ENCODE data around the gene LMO1. TPM values are rescaled to one million over a fixed set of nuclear protein-coding genes. Genes with fewer than 3 reads are reported as not detected.

LMO1 gene
- total and polyA plus RNA-seq, 2 experiments from 2014 or later, result 0.33 TPM; not detected in 1

DNA sequence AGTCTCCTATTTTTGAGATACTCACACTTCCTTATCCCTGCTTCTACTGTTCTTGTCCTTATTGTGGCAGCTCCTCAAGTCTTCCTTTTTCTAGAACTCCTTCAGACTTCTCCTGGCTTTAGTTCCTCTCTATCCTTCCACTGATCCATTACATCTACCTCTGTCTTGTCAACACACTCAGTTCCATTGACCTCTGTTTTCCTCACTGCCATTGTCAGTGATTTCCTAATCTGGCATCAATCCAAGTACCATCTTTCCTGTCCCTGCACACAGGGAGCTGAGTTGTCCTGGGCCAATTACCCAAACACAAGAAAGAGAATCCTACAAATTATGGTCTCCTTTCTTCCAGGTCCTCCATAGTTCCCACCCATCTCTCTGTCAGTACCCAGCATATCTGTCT lies 66.9 kb downstream of the LMO1 start:
- no peaks in the 10 kb centered on the region for H3K9me3 ChIP-seq (ENCODE audit: low read depth)
- peaks cover 32% of the 10 kb centered on the region for H3K27me3 ChIP-seq
- TF ChIP-seq EZH2phosphoT487 (IDR thresholded peaks at IDR 0.05; ENCODE audit: low read depth, severe bottlenecking, unreplicated experiment), result no peak
- TF ChIP-seq, protein P1, sequence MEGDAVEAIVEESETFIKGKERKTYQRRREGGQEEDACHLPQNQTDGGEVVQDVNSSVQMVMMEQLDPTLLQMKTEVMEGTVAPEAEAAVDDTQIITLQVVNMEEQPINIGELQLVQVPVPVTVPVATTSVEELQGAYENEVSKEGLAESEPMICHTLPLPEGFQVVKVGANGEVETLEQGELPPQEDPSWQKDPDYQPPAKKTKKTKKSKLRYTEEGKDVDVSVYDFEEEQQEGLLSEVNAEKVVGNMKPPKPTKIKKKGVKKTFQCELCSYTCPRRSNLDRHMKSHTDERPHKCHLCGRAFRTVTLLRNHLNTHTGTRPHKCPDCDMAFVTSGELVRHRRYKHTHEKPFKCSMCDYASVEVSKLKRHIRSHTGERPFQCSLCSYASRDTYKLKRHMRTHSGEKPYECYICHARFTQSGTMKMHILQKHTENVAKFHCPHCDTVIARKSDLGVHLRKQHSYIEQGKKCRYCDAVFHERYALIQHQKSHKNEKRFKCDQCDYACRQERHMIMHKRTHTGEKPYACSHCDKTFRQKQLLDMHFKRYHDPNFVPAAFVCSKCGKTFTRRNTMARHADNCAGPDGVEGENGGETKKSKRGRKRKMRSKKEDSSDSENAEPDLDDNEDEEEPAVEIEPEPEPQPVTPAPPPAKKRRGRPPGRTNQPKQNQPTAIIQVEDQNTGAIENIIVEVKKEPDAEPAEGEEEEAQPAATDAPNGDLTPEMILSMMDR (IDR thresholded peaks at IDR 0.05; ENCODE audit: poor library complexity), result no peak

DNA sequence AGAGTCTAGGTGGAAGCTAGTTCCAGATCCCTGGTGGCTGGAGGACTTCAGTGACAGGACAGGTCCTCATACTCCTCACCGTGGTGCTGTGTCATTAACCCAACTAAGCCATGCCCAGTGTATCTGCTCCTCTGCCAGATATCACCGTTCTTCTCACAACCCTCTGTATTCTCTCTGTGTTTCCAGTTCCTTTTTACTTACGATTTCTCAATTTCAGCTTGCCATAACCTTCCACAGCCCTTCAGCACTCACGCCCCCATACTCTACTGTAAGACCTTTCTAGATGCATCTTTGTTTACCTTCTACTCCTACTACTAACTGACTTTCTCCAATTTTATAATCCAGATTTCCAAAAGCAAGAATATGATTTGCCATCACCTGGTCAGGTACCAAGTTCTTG lies 68.7 kb downstream of the LMO1 start:
- DNase-seq (ENCODE audit: low spot score), result no peak
- H3K27ac ChIP-seq, result no peak overlapping the region
- TF ChIP-seq EZH2phosphoT487 (IDR thresholded peaks at IDR 0.05; ENCODE audit: low read depth, severe bottlenecking, unreplicated experiment) (no peak), EZH2 (IDR thresholded peaks at IDR 0.05; ENCODE audit: borderline replicate concordance) (no peak)
- TF ChIP-seq, protein P1 (IDR thresholded peaks at IDR 0.05; ENCODE audit: poor library complexity), result no peak
- no peak overlapping the region for H3K4me2 ChIP-seq
- H3K36me3 ChIP-seq (replicated peaks; ENCODE audit: insufficient read depth, low read depth), result no peaks in the 10 kb centered on the region
- no peaks in the 10 kb centered on the region for H3K9me2 ChIP-seq (replicated peaks; ENCODE audit: insufficient read depth)
- H4K20me1 ChIP-seq (ENCODE audit: insufficient read depth, poor library complexity, severe bottlenecking), result no peaks in the 10 kb centered on the region
- H3K9me3 ChIP-seq (ENCODE audit: low read depth), result no peaks in the 10 kb centered on the region
- peaks cover 31% of the 10 kb centered on the region for H3K27me3 ChIP-seq
- no peak overlapping the region for H3K4me3 ChIP-seq
- no peak overlapping the region for H2AFZ ChIP-seq
- H3K4me1 ChIP-seq (ENCODE audit: insufficient read depth), result no peaks in the 10 kb centered on the region
- WGBS (ENCODE audit: low lambda C conversion rate, missing lambda C conversion rate), result 88% methylated on average over 4 of the region's 4 CpGs
- no peaks in the 10 kb centered on the region for H3K79me2 ChIP-seq

More for the DNA sequence above, 66.9 kb downstream of the LMO1 start:
- H2AFZ ChIP-seq, result no peak overlapping the region
- H3K9me2 ChIP-seq (replicated peaks; ENCODE audit: insufficient read depth), result no peaks in the 10 kb centered on the region
- H3K4me3 ChIP-seq, result no peak overlapping the region
- no peaks in the 10 kb centered on the region for H3K4me1 ChIP-seq (ENCODE audit: insufficient read depth)
- no peaks in the 10 kb centered on the region for H4K20me1 ChIP-seq (ENCODE audit: insufficient read depth, poor library complexity, severe bottlenecking)
- H3K4me2 ChIP-seq, result no peak overlapping the region
- H3K27ac ChIP-seq, result no peak overlapping the region
- H3K79me2 ChIP-seq, result no peaks in the 10 kb centered on the region
- no peak for DNase-seq (ENCODE audit: low spot score)
- H3K36me3 ChIP-seq (replicated peaks; ENCODE audit: insufficient read depth, low read depth), result no peaks in the 10 kb centered on the region

DNA sequence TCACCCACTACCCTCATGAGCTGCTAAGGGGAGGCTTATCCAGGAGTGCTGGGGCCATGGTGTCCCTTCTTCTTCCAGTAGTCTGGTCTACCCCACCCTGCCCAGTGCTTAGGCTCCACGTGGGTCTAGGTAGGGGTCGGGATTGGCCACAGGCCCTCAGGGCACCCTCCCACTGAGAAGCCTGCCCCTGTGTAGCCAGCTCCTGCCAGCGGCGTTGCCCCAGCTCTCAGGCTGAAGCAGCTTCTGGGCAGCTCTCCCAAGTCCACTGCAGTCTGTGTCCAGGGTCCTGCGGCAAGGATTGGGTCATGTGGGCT lies 70.8 kb downstream of the LMO1 start:
- Histone ChIP-seq H2AFZ (no peak overlapping the region), H3K4me1 (ENCODE audit: insufficient read depth) (no peaks in the 10 kb centered on the region)
- WGBS (ENCODE audit: low lambda C conversion rate, missing lambda C conversion rate), result 56% methylated on average over 5 of the region's 5 CpGs

More for the DNA sequence above, 70.8 kb downstream of the LMO1 start:
- H4K20me1 ChIP-seq (ENCODE audit: insufficient read depth, poor library complexity, severe bottlenecking), result no peaks in the 10 kb centered on the region
- no peaks in the 10 kb centered on the region for H3K9me2 ChIP-seq (replicated peaks; ENCODE audit: insufficient read depth)
- H3K9me3 ChIP-seq (ENCODE audit: low read depth), result no peaks in the 10 kb centered on the region
- peaks cover 19% of the 10 kb centered on the region for H3K27me3 ChIP-seq
- TF ChIP-seq EZH2 (IDR thresholded peaks at IDR 0.05; ENCODE audit: borderline replicate concordance), result no peak
- TF ChIP-seq EZH2phosphoT487 (IDR thresholded peaks at IDR 0.05; ENCODE audit: low read depth, severe bottlenecking, unreplicated experiment), result no peak
- TF ChIP-seq, protein P1 (IDR thresholded peaks at IDR 0.05; ENCODE audit: poor library complexity), result no peak
- no peak overlapping the region for H3K4me2 ChIP-seq
- H3K36me3 ChIP-seq (replicated peaks; ENCODE audit: insufficient read depth, low read depth), result no peaks in the 10 kb centered on the region
- H3K4me3 ChIP-seq, result no peak overlapping the region
- no peak for DNase-seq (ENCODE audit: low spot score)
- H3K27ac ChIP-seq, result no peak overlapping the region
- H3K79me2 ChIP-seq, result no peaks in the 10 kb centered on the region
